ENCODE measurements around the gene SEPTIN7. TPM values are rescaled to one million over a fixed set of nuclear protein-coding genes. Genes with fewer than 3 reads are reported as not detected.
A peak's percentile ranks its signal among the peaks of the same experiment; 100 is the strongest.

The SEPTIN7 gene
- total RNA-seq, 1 experiment from 2014 or later, result 161 TPM

- TF ChIP-seq KAT7 (CRISPR knock-in tag; IDR thresholded peaks at IDR 0.05; ENCODE audit: borderline replicate concordance), result no peak
- no peak for TF ChIP-seq RELA (CRISPR knock-in tag; IDR thresholded peaks at IDR 0.05; ENCODE audit: borderline replicate concordance)
Observed at GRCh38 chr7:35785250-35785649, 15.6 kb upstream of the SEPTIN7 start (continued).

GRCh38 chr7:35787925-35788324 lies 12.9 kb upstream of the SEPTIN7 start:
- ChIA-PET CTCF (no interaction called here), POLR2A (no interaction called here)
- no peak overlapping the region; the same call in 1 of the 2 replicates for H3K27ac Mint-ChIP-seq
- H3K4me3 Mint-ChIP-seq, result no peak overlapping the region
- TF ChIP-seq, protein P1, sequence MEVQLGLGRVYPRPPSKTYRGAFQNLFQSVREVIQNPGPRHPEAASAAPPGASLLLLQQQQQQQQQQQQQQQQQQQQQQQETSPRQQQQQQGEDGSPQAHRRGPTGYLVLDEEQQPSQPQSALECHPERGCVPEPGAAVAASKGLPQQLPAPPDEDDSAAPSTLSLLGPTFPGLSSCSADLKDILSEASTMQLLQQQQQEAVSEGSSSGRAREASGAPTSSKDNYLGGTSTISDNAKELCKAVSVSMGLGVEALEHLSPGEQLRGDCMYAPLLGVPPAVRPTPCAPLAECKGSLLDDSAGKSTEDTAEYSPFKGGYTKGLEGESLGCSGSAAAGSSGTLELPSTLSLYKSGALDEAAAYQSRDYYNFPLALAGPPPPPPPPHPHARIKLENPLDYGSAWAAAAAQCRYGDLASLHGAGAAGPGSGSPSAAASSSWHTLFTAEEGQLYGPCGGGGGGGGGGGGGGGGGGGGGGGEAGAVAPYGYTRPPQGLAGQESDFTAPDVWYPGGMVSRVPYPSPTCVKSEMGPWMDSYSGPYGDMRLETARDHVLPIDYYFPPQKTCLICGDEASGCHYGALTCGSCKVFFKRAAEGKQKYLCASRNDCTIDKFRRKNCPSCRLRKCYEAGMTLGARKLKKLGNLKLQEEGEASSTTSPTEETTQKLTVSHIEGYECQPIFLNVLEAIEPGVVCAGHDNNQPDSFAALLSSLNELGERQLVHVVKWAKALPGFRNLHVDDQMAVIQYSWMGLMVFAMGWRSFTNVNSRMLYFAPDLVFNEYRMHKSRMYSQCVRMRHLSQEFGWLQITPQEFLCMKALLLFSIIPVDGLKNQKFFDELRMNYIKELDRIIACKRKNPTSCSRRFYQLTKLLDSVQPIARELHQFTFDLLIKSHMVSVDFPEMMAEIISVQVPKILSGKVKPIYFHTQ (CRISPR knock-in tag; IDR thresholded peaks at IDR 0.05), result no peak
- TF ChIP-seq MLX (CRISPR knock-in tag; IDR thresholded peaks at IDR 0.05) (no peak), IRF1 (CRISPR knock-in tag; IDR thresholded peaks at IDR 0.05) (no peak), FOXK1 (CRISPR knock-in tag; IDR thresholded peaks at IDR 0.05) (no peak), ZNF317 (CRISPR knock-in tag; IDR thresholded peaks at IDR 0.05; ENCODE audit: borderline replicate concordance, low read depth) (no peak), TP53 (CRISPR knock-in tag; IDR thresholded peaks at IDR 0.05) (no peak), SMAD4 (CRISPR knock-in tag; IDR thresholded peaks at IDR 0.05) (no peak), OVOL2 (CRISPR knock-in tag; IDR thresholded peaks at IDR 0.05; ENCODE audit: borderline replicate concordance) (no peak), SOX15 (CRISPR knock-in tag; IDR thresholded peaks at IDR 0.05) (no peak), TEAD4 (CRISPR knock-in tag; IDR thresholded peaks at IDR 0.05) (no peak)
- H3K4me1 Mint-ChIP-seq, result peaks cover 10% of the 10 kb centered on the region
- ATAC-seq, result peak; percentile 79
- no peak for DNase-seq (ENCODE audit: low spot score)
- peaks cover 19% of the 10 kb centered on the region for H3K36me3 Mint-ChIP-seq
- H3K9me3 Mint-ChIP-seq, result peaks cover 15% of the 10 kb centered on the region
- H3K27me3 Mint-ChIP-seq (ENCODE audit: low read depth), result peaks cover 4% of the 10 kb centered on the region; the same call in 1 of the 2 replicates

GRCh38 chr7:35792472-35792871 lies 8.4 kb upstream of the SEPTIN7 start:
- Mint-ChIP-seq H3K4me1 (peaks cover 18% of the 10 kb centered on the region), H3K27ac (no peak overlapping the region), H3K36me3 (peaks cover 19% of the 10 kb centered on the region), H3K9me3 (peaks cover 15% of the 10 kb centered on the region), H3K27me3 (ENCODE audit: low read depth) (peaks cover 4% of the 10 kb centered on the region; the same call in 1 of the 2 replicates), H3K4me3 (no peak overlapping the region)
- TF ChIP-seq JAZF1 (CRISPR knock-in tag; IDR thresholded peaks at IDR 0.05) (no peak), ZNF423 (CRISPR knock-in tag; IDR thresholded peaks at IDR 0.05) (no peak), SP1 (CRISPR knock-in tag; conservative IDR thresholded peaks at IDR 0.05) (no peak), FOXP1 (CRISPR knock-in tag; IDR thresholded peaks at IDR 0.05; ENCODE audit: borderline replicate concordance) (no peak), ARID4B (CRISPR knock-in tag; IDR thresholded peaks at IDR 0.05; ENCODE audit: borderline replicate concordance) (no peak), NR3C1 (CRISPR knock-in tag; conservative IDR thresholded peaks at IDR 0.05; ENCODE audit: low read depth) (no peak)
- ChIA-PET POLR2A (no interaction called here), CTCF (no interaction called here)
- DNase-seq (ENCODE audit: low spot score) (no peak), ATAC-seq (no peak)
